Measurements from ENCODE around the gene MYLK3. TPM values are rescaled to one million over a fixed set of nuclear protein-coding genes. Genes with fewer than 3 reads are reported as not detected.

MYLK3 gene
- total RNA-seq, 1 donor from 2014 or later: under 0.01 TPM

DNA sequence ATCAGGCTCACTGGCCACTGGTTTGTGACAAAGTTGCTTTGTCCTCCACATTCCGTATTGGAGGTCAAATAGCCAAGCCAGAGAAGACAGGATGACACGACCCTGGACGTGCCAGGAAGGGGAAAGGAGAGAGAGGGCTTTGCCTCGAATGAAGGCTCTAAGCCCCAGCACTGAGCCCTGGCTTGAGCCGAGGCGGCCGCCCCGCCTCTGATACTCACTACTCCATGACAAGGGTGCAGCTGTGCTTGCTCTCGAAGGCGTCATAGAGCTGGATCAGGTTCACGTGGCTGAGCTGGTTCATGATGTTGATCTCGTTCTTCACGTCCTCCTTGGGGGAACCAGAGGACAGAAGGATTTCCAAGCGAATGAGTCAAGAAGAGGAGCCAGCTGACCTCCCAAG is 19.3 kb downstream of the MYLK3 start:
- DNase-seq (ENCODE audit: low read depth in 2 of 2): no peak

DNA sequence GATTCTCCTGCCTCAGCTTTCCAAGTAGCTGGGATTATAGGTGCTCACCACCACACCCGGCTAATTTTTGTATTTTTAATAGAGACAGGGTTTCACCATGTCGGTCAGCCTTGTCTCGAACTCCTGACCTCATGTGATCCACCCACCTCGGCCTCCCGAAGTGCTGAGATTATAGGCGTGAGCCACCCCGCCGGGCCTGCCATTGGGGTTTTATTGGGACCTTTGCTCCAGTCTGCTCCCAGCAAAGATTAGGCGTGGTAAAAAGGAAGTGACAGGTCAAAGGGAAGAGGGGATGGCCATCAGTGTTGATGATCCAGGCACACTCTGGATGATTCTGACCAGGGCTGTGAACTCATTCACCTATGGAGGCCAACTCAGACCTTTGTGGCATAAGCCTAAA is 20.5 kb downstream of the MYLK3 start:
- no peak for DNase-seq (ENCODE audit: low read depth in 2 of 2)

DNA sequence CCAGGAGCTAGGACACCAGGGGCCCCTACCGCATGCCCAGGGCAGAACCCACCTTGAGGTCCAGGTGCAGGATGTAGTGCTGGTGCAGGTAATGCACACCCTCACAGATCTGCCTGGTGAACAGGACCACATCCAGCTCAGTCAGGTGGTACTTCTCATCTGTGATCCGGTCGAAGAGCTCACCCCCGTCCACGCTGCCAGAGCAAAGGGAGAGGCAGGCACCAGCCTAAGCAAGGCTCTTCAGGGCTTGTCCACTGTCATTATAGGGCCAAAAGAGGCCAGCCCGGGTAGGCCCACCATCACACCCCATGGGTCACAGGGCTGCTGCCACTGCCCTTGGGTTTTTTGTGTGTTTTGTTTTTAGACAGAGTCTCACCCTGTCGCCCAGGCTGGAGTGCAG is 21.0 kb downstream of the MYLK3 start:
- no peak for DNase-seq (ENCODE audit: low read depth in 2 of 2)

DNA sequence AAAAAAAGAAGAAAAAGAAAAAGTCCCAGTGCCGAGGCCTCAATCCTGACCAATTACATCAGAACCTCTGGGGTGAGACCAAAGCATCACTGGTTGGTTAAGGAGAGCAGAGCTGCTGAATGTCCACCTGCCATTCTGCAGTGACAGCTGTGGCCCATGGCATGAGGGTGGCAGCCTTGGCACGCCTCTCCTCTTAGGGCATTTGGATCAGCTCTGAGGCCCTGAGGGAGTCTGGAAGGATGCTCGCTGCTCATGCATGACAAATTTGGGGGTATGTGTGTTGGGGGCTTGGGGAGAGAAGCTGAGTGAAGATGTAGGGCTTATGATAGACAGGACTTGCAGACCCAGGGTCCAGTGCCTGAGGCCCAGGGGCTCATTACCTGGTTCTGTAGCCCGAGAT is 26.3 kb downstream of the MYLK3 start:
- DNase-seq (ENCODE audit: low read depth in 2 of 2): no peak

DNA sequence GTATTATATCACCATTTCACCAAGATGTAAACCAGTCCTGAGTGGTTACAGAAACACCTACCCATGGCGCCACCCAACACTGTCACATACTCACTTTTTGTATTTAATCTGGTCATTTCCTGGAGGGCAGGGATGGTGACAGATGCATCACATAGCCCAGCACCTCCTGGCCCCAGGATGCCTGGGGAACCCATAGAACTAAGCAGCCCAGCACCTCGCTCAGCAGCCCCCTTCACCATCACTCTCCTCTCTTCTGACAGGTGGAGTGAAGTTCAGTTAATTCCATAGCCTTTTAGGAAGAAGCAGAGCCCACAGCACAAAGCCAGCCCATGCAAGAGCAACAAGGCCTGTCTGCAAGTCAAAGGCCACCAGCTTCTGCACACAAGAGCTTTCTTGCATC is 27.5 kb downstream of the MYLK3 start:
- DNase-seq (ENCODE audit: low read depth in 2 of 2): no peak

DNA sequence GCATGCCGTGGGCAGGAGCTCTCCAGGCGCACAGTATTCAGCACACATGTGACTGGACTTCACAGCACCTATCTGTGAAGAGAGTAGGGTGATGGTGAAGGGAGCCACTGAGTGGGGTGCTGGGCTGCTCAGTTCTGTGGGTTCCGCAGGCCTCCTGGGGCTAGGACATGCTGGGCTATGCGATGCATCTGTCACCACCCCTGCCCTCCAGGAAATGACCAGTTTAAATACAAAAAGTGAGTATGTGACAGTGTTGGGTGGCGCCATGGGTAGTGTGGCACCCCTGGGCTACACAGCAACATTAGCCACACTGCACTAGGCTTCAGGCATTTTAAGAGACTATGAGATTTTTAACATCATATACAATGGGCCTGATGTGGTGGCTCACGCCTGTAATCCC is 28.6 kb downstream of the MYLK3 start:
- no peak for DNase-seq (ENCODE audit: low read depth in 2 of 2)

DNA sequence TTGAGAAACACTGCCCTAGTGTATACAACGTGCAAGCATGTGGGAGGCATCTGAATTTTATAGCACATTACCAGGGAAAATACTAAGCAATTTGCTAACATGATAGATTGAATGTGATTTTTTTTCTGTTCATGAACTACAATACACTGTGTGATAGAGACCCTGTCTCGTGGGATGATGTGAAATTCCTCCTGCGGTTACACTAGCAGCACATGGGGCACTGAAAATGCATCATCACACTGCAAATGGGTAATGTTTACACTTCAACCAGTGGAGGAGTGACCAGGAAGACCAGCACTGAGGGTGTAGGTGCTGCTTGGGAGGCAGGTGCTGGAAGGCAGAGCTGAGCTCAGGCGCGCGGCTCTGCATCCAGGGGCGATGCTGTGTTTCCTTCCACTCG is 29.9 kb downstream of the MYLK3 start:
- DNase-seq (ENCODE audit: low read depth in 2 of 2): no peak

DNA sequence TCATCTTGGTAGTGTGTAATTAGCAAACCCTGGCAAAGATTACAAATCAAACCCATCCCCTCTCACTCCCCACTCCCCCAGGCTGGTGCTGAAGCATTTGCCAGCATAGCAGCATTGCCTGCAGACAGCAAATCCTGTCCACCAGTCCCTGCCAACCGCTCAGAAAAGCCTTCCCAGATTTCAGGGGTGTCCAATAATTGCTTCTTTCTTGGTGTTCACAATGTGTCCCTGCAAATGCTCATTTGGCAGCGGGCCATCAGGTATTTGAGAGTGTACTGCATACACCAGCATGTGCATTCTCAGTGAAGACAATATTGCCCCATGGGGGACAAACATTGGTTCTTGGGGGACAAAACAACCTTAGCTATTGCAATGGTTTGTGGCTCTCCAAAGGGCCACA is 30.5 kb downstream of the MYLK3 start:
- no peak for DNase-seq (ENCODE audit: low read depth in 2 of 2)

DNA sequence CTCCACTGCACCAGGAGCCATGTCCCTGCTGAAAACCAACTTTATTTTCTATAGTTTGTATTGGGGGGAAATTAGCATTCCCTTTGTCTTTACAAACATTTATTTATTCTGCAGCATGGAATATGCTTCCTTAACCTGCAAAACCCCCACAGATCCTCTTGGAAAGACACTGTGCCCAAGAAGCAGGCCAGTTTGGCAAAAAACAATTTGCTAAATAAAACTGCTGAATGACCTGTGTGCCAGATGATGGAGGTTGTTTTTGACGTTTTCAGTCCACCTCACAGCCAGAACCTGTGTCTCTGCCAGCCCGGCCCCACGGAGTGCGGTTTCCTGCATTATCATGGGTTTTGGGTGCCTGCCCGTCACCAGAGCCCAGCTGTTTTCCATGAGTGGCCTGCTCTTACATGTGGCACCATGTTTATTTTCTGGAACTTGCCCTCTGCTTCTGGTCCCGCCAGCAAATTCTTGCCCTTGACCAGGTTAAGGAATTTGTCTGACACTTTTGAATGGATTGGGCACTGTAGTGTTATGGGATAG is 32.3 kb downstream of the MYLK3 start:
- peak in 1 of 2 donors; percentile 34 for DNase-seq (ENCODE audit: low read depth in 2 of 2)

DNA sequence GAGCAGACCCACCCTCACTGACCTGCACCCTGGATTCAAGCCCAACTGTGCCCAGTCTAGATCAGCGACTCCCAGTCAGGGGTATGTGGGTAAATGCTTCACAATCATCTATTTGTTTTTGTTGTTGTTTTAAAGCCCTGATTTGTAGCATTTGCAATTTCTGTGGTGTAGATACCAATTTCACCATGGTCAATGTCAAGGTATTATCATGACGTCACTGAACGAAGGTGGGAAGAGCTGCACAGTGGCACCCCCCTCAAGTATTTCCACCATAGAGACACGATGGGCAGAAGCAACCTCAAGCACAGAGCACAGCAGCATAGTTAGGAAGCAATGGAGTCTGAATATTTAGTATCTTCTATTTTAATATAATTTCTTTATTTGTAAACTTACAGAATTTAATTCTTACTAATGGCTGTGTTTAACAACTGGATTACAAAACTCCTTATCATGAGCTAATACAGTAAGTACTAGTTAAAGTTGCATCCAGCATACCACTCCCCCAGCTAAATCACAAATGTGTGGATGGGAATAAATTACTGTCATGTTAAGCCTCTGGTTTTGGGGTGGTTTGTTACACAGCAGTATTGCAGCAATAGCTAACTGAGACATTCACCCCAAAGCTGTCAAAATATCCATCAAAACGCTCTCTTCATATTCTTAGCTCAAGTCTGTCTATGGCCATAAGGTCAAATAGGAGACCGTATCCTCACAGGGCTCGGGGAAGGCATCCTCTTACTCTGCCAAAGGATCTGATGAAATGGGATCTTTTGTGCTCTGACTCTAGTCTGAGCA is 33.1 kb downstream of the MYLK3 start:
- DNase-seq (ENCODE audit: low read depth in 2 of 2): no peak

DNA sequence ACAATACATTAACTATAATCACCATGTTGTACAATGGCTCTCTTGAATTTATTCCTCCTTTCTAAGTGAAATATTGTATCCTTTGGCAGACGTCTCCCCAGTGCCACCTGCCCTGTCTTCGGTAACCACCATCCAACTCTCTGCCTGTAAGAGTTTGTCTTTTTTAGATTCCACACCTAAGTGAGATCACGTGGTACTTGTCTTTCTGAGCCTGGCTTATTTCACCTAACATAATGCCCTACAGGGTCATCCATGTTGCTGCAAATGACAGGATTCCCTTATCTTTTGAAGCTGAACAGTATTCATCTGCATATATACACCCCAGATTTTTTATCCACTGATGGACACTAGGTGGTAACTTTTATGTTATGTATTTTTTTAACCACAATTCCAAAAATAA is 34.5 kb downstream of the MYLK3 start:
- no peak for DNase-seq (ENCODE audit: low read depth in 2 of 2)

DNA sequence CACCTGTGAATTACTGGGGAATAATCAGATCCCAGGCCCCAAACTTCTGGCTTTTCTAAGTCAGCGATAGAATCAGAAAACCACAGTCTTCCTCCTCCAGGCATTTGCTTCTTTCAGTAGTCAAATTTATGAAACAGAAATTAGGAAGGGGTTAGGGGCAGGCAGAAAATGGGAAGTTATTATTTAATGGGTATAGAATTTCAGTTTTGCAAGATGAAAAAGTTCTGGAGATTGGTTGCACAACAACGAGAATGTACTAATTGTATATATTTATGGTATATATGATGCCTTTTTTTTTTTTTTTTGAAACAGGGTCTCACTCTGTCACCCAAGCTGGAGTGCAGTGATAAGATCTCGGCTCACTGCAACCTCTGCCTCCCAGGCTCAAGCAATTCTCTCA is 35.2 kb downstream of the MYLK3 start:
- no peak for DNase-seq (ENCODE audit: low read depth in 2 of 2)

DNA sequence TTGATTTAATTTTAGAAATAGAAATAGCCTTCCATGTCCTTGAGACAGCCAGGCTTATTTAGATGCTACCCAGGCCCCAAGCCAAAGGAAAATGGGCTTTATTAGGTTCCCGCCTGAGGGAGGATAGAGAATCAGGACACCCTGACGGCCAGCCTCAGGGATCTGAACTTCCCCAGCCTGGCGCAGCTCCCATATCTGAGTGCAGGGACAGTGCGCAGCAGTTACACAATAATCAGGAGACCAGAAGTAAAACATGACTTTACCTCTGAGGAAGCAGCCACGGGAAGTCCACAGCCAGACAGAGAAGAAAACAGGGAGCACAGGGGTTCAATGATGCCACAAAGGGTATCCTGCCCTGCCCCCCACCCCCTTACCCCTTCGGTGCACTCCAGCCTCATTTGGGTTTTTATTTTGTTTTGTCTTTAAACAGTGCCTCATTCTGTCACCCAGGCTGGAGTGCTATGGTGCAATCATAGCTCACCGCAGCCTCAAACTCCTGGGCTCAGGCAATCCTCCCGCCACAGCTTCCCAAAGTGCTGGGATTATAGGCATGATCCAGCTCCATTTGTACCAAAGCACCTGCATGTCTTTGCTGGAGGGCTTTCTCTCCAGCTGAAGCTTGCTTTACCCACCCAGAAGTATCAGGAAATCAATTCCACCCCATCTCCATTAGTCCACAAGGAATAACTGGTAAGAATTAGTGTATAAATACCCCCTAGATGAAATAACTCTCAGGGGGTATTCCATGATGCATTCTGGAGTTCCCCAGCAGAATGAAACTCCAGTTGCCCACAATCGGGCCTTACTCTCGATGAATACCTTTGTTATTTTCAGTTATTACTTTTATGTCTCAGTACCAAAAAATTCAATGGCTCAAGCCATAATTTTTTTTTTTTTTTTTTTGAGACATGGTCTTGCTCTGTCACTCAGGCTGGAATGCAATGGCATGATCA is 36.8 kb downstream of the MYLK3 start:
- DNase-seq (ENCODE audit: low read depth in 2 of 2): no peak

DNA sequence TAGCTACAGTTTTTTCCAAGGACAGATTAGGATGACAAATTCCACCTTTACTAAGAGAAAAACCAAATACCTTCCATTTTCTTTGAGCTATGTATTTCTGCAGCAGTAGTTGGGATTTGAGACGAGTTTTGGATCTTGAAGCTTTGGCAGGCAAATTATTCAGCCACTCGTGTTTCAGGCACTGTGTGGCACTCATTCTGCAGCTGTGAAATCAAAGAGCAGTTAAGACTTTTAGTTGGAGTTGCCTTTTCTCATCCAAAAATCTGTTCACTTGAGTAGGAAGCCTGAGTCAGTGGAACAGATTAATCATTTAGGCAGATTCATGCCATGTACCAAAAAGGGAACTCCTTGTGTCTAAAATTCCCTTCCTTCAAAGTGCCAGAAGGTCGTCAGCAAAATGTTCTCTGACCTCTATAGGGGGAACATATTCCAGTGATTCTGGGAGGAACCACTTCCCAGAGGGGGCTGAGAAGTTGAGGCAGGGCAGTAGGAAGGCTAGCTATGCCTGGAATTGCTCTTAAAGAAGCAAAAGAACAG is 38.6 kb downstream of the MYLK3 start:
- DNase-seq (ENCODE audit: low read depth in 2 of 2): no peak

DNA sequence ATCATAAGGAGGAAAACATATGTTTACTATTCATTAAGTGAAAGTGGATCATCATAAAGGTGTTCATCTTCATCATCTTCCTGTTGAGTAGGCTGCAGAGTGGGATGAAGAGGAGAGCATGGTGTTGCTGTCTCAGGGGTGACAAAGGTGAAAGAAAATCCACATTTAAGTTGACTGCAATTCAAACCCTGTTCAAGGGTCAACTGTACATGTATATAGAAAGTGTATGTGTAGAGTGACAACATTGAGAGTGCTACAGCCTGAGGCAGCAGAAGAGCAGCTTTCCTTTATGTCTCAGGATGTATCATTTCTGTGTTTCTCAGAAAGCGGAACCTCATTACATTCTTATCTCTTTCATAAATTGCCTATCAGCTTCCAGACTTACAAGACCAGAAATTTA is 41.5 kb downstream of the MYLK3 start:
- no peak for DNase-seq (ENCODE audit: low read depth in 2 of 2)

DNA sequence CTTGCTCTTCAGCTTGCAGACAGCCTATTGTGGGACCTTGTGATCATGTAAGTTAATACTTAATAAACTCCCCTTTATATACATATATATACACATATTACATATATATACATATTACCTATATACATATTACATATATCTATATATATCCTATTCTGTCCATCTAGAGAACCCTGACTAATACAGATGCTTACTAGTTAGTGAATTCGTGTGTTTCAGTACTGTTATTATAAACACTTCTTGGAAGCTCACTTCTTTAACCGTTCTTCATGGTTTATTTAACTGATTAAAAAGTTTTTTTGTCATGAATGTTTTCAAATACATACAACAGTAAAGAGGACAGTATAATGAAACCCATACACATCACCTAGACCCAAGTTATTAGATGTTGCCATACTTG is 46.1 kb downstream of the MYLK3 start:
- no peak for DNase-seq (ENCODE audit: low read depth in 2 of 2)

DNA sequence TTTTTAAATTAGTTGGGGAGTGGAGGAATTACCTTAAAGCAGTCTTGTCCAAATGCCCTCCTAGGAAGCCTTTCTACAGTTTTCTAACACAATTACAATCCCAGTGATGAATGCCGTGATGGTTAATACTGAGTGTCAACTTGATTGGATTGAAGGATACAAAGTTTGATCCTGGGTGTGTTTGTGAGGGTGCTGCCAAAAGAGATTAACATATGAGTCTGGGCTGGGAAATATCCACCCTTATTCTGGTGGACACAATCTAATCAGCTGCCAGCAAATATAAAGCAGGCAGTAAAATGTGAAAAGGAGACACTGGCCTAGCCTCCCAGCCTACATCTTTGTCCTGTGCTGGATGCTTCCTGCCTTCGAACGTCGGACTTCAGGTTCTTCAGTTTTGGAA is 46.5 kb downstream of the MYLK3 start:
- DNase-seq (ENCODE audit: low read depth in 2 of 2): no peak

DNA sequence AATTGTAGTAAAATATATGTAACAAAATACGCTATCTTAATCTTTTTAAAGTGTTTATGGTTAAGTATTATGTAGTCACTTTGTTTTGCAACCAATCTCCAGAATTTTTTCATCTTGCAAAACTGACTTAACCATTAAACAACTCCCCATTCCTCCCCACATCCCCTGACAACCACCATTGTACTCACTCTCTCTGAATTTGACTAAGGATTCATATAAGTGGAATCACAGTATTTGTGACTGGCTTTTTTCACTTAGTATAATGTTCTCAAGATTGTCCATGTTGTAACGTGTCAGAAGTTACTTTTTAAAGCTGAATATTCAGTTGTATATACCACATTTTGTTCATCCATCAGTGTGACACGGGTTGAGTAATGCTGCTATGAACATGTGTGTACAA is 48.1 kb downstream of the MYLK3 start:
- no peak for DNase-seq (ENCODE audit: low read depth in 2 of 2)

DNA sequence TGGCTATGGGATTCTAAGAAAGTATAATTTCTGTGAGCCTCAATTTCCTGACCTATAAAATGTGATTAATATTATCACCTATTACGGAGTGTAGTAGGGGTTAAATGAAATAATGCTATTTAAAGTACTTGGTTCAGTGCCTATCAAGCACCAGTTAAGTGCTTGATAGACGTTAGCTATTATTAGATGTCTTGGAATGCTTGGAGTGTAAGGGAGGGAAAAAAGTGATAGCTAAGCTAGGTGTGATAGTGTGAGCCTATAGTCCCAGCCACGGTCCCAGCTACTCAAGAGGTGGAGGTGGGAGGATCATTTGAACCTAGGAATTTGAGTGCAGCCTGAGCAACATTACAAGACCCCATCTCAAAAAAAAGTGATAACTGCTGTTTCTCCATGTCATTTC is 51.2 kb downstream of the MYLK3 start:
- no peak for DNase-seq (ENCODE audit: low read depth in 2 of 2)

DNA sequence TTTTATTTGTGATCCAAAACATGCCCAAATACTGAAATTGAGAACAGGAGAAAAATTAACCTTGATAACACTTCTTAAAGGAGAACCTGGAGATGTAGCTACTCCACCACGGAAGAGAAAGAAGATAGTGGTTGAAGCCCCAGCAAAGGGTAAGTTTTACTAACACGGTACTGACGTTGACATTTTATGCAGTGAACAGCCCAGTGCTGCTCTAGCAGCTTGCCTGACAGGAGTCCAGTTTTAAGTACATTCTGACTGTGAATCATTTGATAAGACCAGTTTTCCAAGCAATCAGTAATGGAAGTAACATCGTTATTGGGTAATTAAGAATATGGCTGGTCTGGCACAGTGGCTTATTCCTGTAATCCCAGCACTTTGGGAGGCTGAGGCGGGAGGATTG is 52.2 kb downstream of the MYLK3 start:
- DNase-seq (ENCODE audit: low read depth in 2 of 2): no peak

DNA sequence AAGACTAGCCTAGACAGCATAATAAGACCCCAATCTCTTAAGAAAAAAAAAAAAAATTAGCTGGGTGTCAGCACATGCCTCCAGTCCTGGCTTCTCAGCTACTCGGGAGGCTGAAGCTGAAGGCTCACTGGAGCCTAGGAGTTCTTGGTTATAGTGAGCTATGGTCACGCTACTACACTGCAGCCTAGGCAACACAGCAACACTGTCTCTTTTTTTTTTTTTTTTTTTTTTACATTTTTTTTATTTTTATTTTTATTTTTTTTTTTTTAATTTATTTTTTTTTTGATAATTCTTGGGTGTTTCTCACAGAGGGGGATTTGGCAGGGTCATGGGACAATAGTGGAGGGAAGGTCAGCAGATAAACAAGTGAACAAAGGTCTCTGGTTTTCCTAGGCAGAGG is 54.5 kb downstream of the MYLK3 start:
- DNase-seq (ENCODE audit: low read depth in 2 of 2): no peak

DNA sequence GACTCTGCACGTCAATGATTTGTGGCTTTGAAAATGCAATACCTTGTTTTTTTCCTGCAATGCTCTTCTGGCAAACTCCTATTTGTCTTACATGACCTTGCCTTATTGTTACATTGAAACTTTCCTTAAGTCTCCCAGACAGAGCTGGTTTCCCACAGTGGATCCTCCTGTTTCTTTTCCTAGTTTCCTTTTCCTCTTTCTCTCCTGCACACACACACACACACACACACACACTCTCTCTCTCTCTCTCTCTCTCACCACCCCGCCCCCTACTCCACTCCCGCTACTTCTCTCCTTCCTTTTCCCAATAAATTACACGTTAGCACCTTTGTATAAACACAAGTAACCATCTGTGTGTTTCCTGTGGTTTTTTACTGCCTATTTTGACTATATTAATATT is 56.4 kb downstream of the MYLK3 start:
- peak in 1 of 2 donors; percentile 40 for DNase-seq (ENCODE audit: low read depth in 2 of 2)

Data from dermis microvascular lymphatic vessel endothelial cell (primary cell).